HG02840 (cell line): ENCODE data around the gene TPRA1.

ENCODE experiments used
- ATAC-seq: cut with Tn5 transposase; IDR thresholded peaks from one replicate; pipeline ENCODE4 v1.9.1; 2021; ENCODE audit warnings: mild to moderate bottlenecking, moderate library complexity, moderate number of reproducible peaks; ENCODE audit not compliant: unreplicated experiment, low FRiP score

The TPRA1 gene

GRCh38 chr3:127590593-127591465, at the start of gene TPRA1:
TPRA1 (minus strand) TSS chr3:127590733; CDS start chr3:127580146, 10,587 bp downstream.
- ATAC-seq: peak; percentile 81

- ATAC-seq: no peak
Measured at GRCh38 chr3:127640042-127640355, 49.5 kb upstream of the TPRA1 start.

- no peak for ATAC-seq
Measured at GRCh38 chr3:127639173-127640041, 48.9 kb upstream of the TPRA1 start.

GRCh38 chr3:127637971-127638370, 47.4 kb upstream of the TPRA1 start:
- ATAC-seq: no peak

- no peak for ATAC-seq
Measured at GRCh38 chr3:127637546-127637945, 47.0 kb upstream of the TPRA1 start.

GRCh38 chr3:127634653-127635052, 44.1 kb upstream of the TPRA1 start:
- no peak for ATAC-seq

GRCh38 chr3:127632035-127632820, 41.7 kb upstream of the TPRA1 start:
- ATAC-seq: no peak

GRCh38 chr3:127630811-127631714, 40.5 kb upstream of the TPRA1 start:
- ATAC-seq: no peak

GRCh38 chr3:127629467-127630403, 39.2 kb upstream of the TPRA1 start:
- no peak for ATAC-seq

GRCh38 chr3:127628788-127629466, 38.4 kb upstream of the TPRA1 start, which contains the start of gene PODXL2:
PODXL2 (plus strand) TSS chr3:127629185; CDS start chr3:127629220, 35 bp downstream.
- ATAC-seq: no peak

- ATAC-seq: no peak
Measured at GRCh38 chr3:127628426-127628787, 37.9 kb upstream of the TPRA1 start.

GRCh38 chr3:127625821-127626220, 35.3 kb upstream of the TPRA1 start:
- ATAC-seq: no peak

- no peak for ATAC-seq
Measured at GRCh38 chr3:127624063-127624462, 33.5 kb upstream of the TPRA1 start.

- no peak for ATAC-seq
Measured at GRCh38 chr3:127622772-127623576, 32.4 kb upstream of the TPRA1 start.

- ATAC-seq: no peak
Measured at GRCh38 chr3:127622031-127622430, 31.5 kb upstream of the TPRA1 start.

- no peak for ATAC-seq
Measured at GRCh38 chr3:127620637-127621375, 30.3 kb upstream of the TPRA1 start.

GRCh38 chr3:127618891-127619290, 28.4 kb upstream of the TPRA1 start:
- no peak for ATAC-seq
